ENCODE results near the gene NDUFB10.

NDUFB10 gene

DNA sequence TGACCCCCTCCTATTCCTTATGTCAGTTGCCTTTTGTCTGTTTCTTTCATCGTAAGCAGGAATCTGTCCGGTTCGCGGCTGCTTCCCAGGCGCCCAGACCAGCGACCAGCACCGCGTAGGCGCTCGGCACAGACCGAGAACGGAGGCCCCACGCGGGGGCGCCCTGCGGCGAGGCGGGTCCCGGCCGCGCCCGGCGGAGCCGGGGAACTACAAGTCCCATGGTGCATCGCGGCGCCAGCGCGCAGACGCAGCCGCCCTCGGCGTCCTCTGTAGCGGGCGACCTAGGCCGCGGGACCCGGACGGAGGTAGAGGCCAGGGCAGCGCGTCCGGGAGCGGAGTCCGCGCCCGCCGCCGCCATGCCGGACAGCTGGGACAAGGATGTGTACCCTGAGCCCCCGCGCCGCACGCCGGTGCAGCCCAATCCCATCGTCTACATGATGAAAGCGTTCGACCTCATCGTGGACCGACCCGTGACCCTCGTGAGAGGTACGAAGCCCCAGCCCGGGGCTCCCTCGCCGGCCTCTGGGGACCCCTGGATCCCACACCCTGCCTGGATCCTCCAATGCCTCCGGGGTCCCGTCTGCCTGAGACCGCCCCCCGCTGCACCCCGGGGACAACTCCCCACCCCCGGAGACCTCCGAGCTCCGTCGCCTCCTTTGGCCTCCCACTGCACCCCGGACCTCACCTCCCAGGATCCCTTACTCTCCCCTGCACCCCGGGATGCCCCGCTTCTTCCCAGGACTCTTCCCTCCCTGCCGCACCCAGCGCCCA, at the start of gene NDUFB10:
Gene NDUFB10, plus strand, starts transcription at position 270 of the 771 bp plus-strand sequence. Its CDS starts 87 bp downstream, at position 357.
- peak within 1 kb of the TSS; percentile 99 for H3K27ac Mint-ChIP-seq (ENCODE audit: low read depth)
- no peaks in the 10 kb centered on the region for H3K9me3 Mint-ChIP-seq
- H3K36me3 Mint-ChIP-seq (ENCODE audit: insufficient read depth), result peaks cover 45% of the 10 kb centered on the region
- peaks cover 51% of the 10 kb centered on the region for H3K4me1 Mint-ChIP-seq
- peak; percentile 78 to 87 for DNase-seq (ENCODE audit: low spot score in 2 of 2)
- H3K27me3 Mint-ChIP-seq, result no peaks in the 10 kb centered on the region
- peak within 1 kb of the TSS; percentile 94 for H3K4me3 Mint-ChIP-seq
- ATAC-seq (replicated peaks; ENCODE audit: extremely low read depth, poor library complexity, severe bottlenecking), result peak; percentile 65

- Mint-ChIP-seq H3K4me1 (no peaks in the 10 kb centered on the region), H3K4me3 (no peak overlapping the region), H3K9me3 (no peaks in the 10 kb centered on the region), H3K27me3 (peaks cover 25% of the 10 kb centered on the region), H3K36me3 (ENCODE audit: insufficient read depth) (peaks cover 2% of the 10 kb centered on the region), H3K27ac (ENCODE audit: low read depth) (no peak overlapping the region)
- DNase-seq (ENCODE audit: low spot score in 2 of 2) (no peak), ATAC-seq (replicated peaks; ENCODE audit: extremely low read depth, poor library complexity, severe bottlenecking) (no peak)
These were observed 49.6 kb upstream of the NDUFB10 start for GRCh38 chr16:1909561-1910231.

DNA sequence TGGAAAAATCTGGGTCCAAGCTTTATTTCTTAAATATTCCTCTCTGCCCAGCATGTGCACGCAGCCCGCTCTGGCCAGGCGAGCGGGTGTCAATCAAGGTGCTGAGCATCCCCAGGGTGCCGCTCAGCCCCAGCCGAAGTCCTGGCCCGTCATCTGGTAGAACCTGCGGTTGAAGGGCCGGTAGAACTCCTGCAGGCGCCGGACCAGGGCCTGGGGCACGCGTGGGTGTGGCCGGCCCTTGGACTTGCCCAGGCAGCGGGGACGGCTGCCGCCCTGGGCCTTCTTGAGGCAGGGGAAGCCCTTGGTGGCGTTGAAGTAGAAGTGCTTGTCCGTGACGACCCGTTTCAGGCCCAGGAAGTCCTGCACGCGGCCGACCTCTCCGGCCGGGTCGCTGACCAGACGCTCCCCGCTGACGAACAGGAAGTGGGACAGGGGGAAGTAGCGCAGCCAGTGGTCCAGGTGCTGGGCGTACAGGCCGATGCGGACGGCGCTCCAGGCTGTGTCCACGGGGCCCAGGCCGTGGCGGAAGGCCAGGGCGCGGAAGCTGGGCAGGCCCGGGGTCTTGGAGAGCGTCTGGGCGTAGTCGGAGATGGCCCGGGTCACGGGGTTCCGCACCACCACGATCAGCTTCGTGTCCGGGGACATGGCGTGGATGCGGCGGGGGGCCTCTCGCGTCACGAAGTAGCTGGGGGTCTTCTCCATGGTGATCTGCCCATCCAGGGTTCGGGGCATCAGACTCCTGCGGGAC, 47.7 kb upstream of the NDUFB10 start:
- Mint-ChIP-seq H3K27me3 (peaks cover 35% of the 10 kb centered on the region), H3K9me3 (no peaks in the 10 kb centered on the region), H3K4me1 (no peaks in the 10 kb centered on the region), H3K4me3 (no peak overlapping the region), H3K36me3 (ENCODE audit: insufficient read depth) (peaks cover 4% of the 10 kb centered on the region), H3K27ac (ENCODE audit: low read depth) (no peak overlapping the region)
- ATAC-seq (replicated peaks; ENCODE audit: extremely low read depth, poor library complexity, severe bottlenecking) (no peak), DNase-seq (ENCODE audit: low spot score in 2 of 2) (no peak)

GRCh38 chr16:1912215-1912543, 47.2 kb upstream of the NDUFB10 start:
- no peaks in the 10 kb centered on the region for H3K9me3 Mint-ChIP-seq
- ATAC-seq (replicated peaks; ENCODE audit: extremely low read depth, poor library complexity, severe bottlenecking) (no peak), DNase-seq (ENCODE audit: low spot score in 2 of 2) (no peak)
- H3K4me1 Mint-ChIP-seq, result no peaks in the 10 kb centered on the region
- peaks cover 4% of the 10 kb centered on the region for H3K36me3 Mint-ChIP-seq (ENCODE audit: insufficient read depth)
- H3K4me3 Mint-ChIP-seq, result no peak overlapping the region
- peaks cover 38% of the 10 kb centered on the region for H3K27me3 Mint-ChIP-seq
- no peak overlapping the region for H3K27ac Mint-ChIP-seq (ENCODE audit: low read depth)

DNA sequence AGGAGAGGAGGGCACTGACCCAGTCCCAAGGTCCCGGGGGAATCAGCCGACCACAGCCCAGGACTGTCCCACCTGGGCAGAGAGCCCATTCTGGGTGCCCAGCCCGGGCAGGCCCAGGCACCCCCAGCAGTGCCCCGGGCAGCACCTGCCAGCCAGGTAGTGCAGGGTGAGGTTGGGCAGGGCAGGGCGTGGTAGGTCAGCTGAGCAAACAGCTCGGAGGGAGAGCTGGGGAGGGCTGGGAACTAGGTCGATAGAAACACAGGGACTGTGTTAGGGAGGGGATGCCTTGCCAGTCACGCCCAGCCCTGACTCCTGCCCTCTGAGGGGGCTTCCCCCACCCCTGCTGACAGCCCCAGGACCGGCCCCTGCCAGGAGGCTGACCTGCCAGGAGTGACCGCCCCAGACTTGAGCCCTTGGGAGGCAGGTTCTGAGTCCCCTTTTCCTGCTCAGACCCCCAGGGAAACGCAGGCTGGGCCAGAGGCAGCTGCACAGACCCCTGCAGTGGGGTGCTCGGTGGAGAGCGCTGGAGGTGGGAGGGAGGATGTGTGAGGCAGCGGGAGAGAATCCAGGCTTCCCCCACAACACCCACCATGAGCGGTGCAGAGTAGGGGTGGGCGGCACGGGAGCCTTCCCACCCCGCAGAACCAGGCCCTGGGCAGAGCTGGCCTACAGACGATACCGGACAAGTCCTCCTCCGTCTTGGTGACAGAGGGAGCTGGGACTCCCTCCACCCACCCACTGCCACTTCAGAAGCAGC, 45.8 kb upstream of the NDUFB10 start:
- Mint-ChIP-seq H3K9me3 (no peaks in the 10 kb centered on the region), H3K27me3 (peaks cover 37% of the 10 kb centered on the region), H3K36me3 (ENCODE audit: insufficient read depth) (peaks cover 4% of the 10 kb centered on the region), H3K4me1 (no peaks in the 10 kb centered on the region), H3K27ac (ENCODE audit: low read depth) (no peak overlapping the region), H3K4me3 (no peak overlapping the region)
- ATAC-seq (replicated peaks; ENCODE audit: extremely low read depth, poor library complexity, severe bottlenecking) (no peak), DNase-seq (ENCODE audit: low spot score in 2 of 2) (no peak)

GRCh38 chr16:1914084-1914608, 45.2 kb upstream of the NDUFB10 start:
- Mint-ChIP-seq H3K27me3 (peaks cover 31% of the 10 kb centered on the region), H3K9me3 (no peaks in the 10 kb centered on the region), H3K36me3 (ENCODE audit: insufficient read depth) (peaks cover 4% of the 10 kb centered on the region), H3K4me1 (no peaks in the 10 kb centered on the region), H3K4me3 (no peak overlapping the region), H3K27ac (ENCODE audit: low read depth) (no peak overlapping the region)
- no peak for DNase-seq (ENCODE audit: low spot score in 2 of 2)
- ATAC-seq (replicated peaks; ENCODE audit: extremely low read depth, poor library complexity, severe bottlenecking), result no peak

GRCh38 chr16:1914988-1915387, 44.4 kb upstream of the NDUFB10 start:
- Mint-ChIP-seq H3K4me3 (no peak overlapping the region), H3K4me1 (no peaks in the 10 kb centered on the region), H3K36me3 (ENCODE audit: insufficient read depth) (peaks cover 4% of the 10 kb centered on the region), H3K9me3 (no peaks in the 10 kb centered on the region), H3K27ac (ENCODE audit: low read depth) (no peak overlapping the region), H3K27me3 (peaks cover 31% of the 10 kb centered on the region)
- DNase-seq (ENCODE audit: low spot score in 2 of 2), result no peak
- ATAC-seq (replicated peaks; ENCODE audit: extremely low read depth, poor library complexity, severe bottlenecking), result no peak

DNA sequence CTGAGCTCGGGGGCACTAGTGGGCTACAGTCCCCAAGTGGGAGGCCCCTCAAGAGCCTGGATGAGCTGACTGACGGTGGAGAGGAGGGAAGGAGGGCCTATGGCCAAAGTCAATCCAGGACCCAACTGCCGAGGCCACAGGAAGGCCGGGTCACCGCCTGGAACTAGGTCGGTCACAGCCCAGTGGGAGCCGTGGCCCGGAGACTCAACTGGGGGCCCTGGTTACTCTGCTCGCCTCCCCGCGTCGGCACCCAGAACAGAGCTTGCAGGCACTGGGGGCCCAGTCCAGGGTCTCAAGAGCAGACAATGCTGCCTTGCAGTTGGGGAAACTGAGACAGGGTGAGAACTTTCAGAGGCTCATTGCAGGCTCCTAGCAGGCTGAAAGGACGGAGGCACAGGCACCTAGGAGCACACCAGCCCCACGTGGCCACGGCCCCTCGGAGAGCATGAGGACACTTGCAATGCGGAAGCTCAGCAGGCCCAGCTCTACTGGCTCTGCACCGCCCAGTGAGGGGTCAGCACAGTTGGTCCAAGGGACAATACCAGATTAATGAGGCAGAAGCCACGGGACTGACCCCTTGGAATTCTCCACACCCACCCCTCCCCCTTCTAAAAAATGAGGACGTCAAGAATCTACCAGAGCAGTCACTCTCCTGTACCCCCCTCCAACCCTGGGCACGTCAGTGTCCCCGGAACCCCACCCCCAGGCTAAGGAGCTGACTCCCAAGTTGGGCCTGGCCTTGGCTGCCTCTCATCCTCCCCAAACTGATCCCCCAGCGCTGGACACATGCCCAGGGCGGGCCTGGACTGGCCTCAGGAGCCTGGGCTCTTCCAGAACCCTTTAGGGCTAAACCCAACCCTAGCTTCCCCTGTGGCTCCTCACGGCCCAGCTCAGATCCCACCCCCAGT, 43.4 kb upstream of the NDUFB10 start:
- Mint-ChIP-seq H3K27ac (ENCODE audit: low read depth) (no peak overlapping the region), H3K36me3 (ENCODE audit: insufficient read depth) (peaks cover 4% of the 10 kb centered on the region), H3K4me1 (no peaks in the 10 kb centered on the region), H3K27me3 (peaks cover 41% of the 10 kb centered on the region), H3K4me3 (no peak overlapping the region), H3K9me3 (no peaks in the 10 kb centered on the region)
- ATAC-seq (replicated peaks; ENCODE audit: extremely low read depth, poor library complexity, severe bottlenecking), result no peak
- DNase-seq (ENCODE audit: low spot score in 2 of 2), result no peak

- H3K27ac Mint-ChIP-seq (ENCODE audit: low read depth), result no peak overlapping the region
- H3K36me3 Mint-ChIP-seq (ENCODE audit: insufficient read depth), result peaks cover 4% of the 10 kb centered on the region
- no peaks in the 10 kb centered on the region for H3K4me1 Mint-ChIP-seq
- H3K4me3 Mint-ChIP-seq, result no peak overlapping the region
- DNase-seq (ENCODE audit: low spot score in 2 of 2) (no peak), ATAC-seq (replicated peaks; ENCODE audit: extremely low read depth, poor library complexity, severe bottlenecking) (no peak)
- peaks cover 47% of the 10 kb centered on the region for H3K27me3 Mint-ChIP-seq
- H3K9me3 Mint-ChIP-seq, result no peaks in the 10 kb centered on the region
These were observed 42.7 kb upstream of the NDUFB10 start for GRCh38 chr16:1916640-1916990.

GRCh38 chr16:1917056-1917664, 42.2 kb upstream of the NDUFB10 start:
- peaks cover 4% of the 10 kb centered on the region for H3K36me3 Mint-ChIP-seq (ENCODE audit: insufficient read depth)
- H3K9me3 Mint-ChIP-seq, result no peaks in the 10 kb centered on the region
- ATAC-seq (replicated peaks; ENCODE audit: extremely low read depth, poor library complexity, severe bottlenecking) (no peak), DNase-seq (ENCODE audit: low spot score in 2 of 2) (no peak)
- H3K4me1 Mint-ChIP-seq, result no peaks in the 10 kb centered on the region
- H3K27ac Mint-ChIP-seq (ENCODE audit: low read depth), result no peak overlapping the region
- peaks cover 52% of the 10 kb centered on the region for H3K27me3 Mint-ChIP-seq
- H3K4me3 Mint-ChIP-seq, result no peak overlapping the region

GRCh38 chr16:1917665-1918350, 41.5 kb upstream of the NDUFB10 start:
- no peak overlapping the region for H3K4me3 Mint-ChIP-seq
- no peak for DNase-seq (ENCODE audit: low spot score in 2 of 2)
- ATAC-seq (replicated peaks; ENCODE audit: extremely low read depth, poor library complexity, severe bottlenecking), result no peak
- no peaks in the 10 kb centered on the region for H3K9me3 Mint-ChIP-seq
- H3K27ac Mint-ChIP-seq (ENCODE audit: low read depth), result no peak overlapping the region
- no peaks in the 10 kb centered on the region for H3K4me1 Mint-ChIP-seq
- peaks cover 4% of the 10 kb centered on the region for H3K36me3 Mint-ChIP-seq (ENCODE audit: insufficient read depth)
- peaks cover 59% of the 10 kb centered on the region for H3K27me3 Mint-ChIP-seq
